Neural progenitor cell (in vitro differentiated cells): ENCODE results near the gene PRKCSH.

Source experiments
- EZH2 ChIP-seq: fragments of 200-600 bp; sonication (generic); IDR thresholded peaks from 2 replicates; pipeline ENCODE4 v1.6.1; 2017; ENCODE audit warnings: antibody characterized with exemption, mild to moderate bottlenecking, moderate library complexity
- TF ChIP-seq, protein P1 (sequence below): fragments of 200-600 bp; sonication (generic); IDR thresholded peaks from 2 replicates; pipeline ENCODE4 v1.5.1; 2017; ENCODE audit warnings: antibody characterized with exemption, mild to moderate bottlenecking

DNA sequence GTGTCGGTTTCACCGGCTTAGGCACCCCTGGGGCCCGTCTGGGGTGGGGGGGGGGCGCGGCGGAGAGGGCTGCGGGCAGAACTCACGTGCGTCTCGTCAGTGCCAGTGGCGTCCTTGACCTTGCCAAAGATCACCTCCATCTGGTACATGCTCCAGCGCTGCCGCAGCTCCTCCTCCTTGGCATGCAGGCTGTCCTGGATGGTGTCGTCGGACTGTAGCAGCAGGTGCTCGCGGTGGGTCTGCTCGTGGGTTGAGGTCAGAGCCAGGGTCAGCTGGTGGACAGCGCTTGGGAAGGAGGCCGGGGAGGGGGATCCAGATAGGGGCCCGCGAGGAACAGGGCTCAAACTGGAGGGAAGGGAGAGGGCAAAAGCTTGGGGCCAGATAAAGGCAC is 11.6 kb upstream of the PRKCSH start:
- TF ChIP-seq, protein P1, sequence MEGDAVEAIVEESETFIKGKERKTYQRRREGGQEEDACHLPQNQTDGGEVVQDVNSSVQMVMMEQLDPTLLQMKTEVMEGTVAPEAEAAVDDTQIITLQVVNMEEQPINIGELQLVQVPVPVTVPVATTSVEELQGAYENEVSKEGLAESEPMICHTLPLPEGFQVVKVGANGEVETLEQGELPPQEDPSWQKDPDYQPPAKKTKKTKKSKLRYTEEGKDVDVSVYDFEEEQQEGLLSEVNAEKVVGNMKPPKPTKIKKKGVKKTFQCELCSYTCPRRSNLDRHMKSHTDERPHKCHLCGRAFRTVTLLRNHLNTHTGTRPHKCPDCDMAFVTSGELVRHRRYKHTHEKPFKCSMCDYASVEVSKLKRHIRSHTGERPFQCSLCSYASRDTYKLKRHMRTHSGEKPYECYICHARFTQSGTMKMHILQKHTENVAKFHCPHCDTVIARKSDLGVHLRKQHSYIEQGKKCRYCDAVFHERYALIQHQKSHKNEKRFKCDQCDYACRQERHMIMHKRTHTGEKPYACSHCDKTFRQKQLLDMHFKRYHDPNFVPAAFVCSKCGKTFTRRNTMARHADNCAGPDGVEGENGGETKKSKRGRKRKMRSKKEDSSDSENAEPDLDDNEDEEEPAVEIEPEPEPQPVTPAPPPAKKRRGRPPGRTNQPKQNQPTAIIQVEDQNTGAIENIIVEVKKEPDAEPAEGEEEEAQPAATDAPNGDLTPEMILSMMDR: no peak
- no peak for TF ChIP-seq EZH2
